ENCODE results near the gene CALHM2.
A peak's percentile ranks its signal among the peaks of the same experiment; 100 is the strongest.
"Not testable (repeated sequence)": the region's sequence is repeated elsewhere in the genome, so short reads cannot be mapped to it uniquely, and the experiment has no call there.

Gene CALHM2

DNA sequence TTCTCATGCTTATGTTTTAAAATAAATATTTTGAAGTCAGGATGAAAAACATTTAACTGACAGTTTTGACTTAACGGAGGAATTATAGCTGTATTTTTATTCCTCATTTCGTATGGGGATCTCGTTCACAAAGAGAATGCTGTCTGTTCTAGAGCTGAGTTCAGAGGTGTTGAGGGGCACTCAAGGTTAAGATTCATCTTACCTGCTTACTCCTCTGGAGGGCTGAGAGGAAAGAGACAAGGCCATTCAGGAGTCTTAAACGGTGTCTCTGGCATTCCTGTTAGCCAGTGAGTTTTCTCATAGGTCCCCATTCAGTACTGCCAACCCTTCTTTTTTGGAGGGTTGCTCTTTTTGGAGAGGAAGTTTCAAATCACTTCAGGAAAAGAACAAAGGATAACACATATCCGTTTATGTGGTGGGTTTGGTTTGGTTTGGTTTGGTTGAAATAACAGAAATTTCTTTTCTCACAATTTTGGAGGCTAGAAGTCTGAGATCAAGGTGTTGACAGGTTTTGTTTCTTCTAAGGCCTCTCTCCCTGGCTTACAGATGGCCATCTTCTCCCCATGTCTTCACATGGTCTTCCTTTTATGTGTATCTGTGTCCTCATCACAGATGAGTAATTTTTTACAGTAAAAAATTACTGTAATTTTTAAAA is 23.1 kb downstream of the CALHM2 start:
- Histone ChIP-seq H3K4me2 (peak overlapping the region; percentile 75), H3K27ac (peak overlapping the region; percentile 63), H4K20me1 (peaks cover 3% of the 10 kb centered on the region; the same call in 1 of the 2 replicates), H3K4me1 (peaks cover 40% of the 10 kb centered on the region), H3K4me3 (peak overlapping the region; percentile 32; the same call in 1 of the 2 replicates), H3K36me3 (peaks cover 89% of the 10 kb centered on the region), H3K9ac (peak overlapping the region; percentile 44; the same call in 1 of the 2 replicates), H3K27me3 (no peaks in the 10 kb centered on the region), H3K9me3 (no peaks in the 10 kb centered on the region)
- no peak for TF ChIP-seq Cebpa-rat (IDR thresholded peaks at IDR 0.05)

DNA sequence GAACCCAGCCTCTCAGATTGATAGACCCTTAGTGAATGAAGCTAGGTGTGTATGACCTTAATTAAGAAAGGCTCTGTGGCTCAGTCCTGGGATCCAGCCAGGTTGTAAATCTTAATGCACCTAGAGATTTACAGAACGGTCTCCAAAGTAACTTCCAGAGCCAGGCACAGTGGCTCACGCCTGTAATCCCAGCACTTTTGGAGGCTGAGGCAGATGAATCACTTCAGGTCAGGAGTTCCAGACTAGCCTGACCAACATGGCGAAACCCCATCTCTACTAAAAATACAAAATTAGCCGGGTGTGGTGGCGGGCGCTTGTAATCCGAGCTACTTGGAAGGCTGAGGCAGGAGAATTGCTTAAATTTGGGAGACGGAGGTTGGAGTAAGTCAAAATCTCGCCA is 24.3 kb downstream of the CALHM2 start:
- H3K9ac ChIP-seq = no peak overlapping the region
- H3K9me3 ChIP-seq = no peaks in the 10 kb centered on the region
- H3K36me3 ChIP-seq = peaks cover 89% of the 10 kb centered on the region
- H3K4me2 ChIP-seq = peak overlapping the region; percentile 75
- peaks cover 40% of the 10 kb centered on the region for H3K4me1 ChIP-seq
- no peak for TF ChIP-seq Cebpa-rat (IDR thresholded peaks at IDR 0.05)
- no peaks in the 10 kb centered on the region for H3K27me3 ChIP-seq
- H4K20me1 ChIP-seq = peaks cover 9% of the 10 kb centered on the region; the same call in 1 of the 2 replicates
- H3K4me3 ChIP-seq = no peak overlapping the region
- H3K27ac ChIP-seq = no peak overlapping the region

DNA sequence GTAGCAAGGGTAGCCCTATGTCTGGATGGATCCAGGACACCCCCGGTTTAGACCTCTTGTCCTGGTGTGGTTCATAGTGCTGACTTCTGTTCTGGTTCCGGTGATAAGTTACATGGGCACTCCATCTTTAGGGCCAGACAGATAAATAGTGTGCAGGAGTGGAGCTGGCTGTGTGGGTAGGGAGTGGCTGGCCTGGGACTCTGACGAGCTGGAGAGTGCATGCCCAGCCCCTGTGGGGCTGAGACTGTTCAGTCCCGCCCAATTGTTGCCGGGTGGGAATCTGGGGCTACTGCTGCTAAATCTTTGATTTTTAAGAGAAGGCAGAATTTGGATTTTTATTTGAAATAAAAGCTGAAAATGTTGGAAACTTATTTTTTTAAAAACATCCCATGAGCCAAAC is 28.4 kb downstream of the CALHM2 start:
- Histone ChIP-seq H3K4me3 (no peak overlapping the region), H3K27ac (no peak overlapping the region), H3K9me3 (no peaks in the 10 kb centered on the region), H3K4me2 (no peak overlapping the region), H3K36me3 (peaks cover 99% of the 10 kb centered on the region), H3K27me3 (no peaks in the 10 kb centered on the region), H4K20me1 (peaks cover 14% of the 10 kb centered on the region), H3K9ac (no peak overlapping the region), H3K4me1 (peaks cover 12% of the 10 kb centered on the region)
- no peak for TF ChIP-seq Cebpa-rat (IDR thresholded peaks at IDR 0.05)

DNA sequence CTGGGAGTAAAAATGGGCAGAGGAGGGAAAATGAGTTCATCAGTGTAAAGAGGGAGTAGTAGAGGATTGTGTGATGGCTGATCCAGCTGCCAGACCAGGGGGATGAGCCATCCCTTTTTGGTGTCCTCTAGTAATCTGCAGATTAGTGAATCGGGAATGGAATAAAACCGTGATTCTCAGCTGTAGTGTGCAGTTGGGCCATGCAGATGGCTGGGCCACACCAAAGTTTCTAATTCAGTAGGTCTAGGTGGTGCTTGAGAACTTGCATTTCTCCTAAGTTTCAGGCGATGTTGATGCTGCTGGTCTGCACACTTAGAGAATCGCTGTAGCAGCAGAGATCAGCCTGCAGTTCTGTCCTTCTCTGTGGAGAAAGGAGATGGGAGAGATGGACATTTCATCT is 33.1 kb downstream of the CALHM2 start:
- Histone ChIP-seq H3K4me1 (no peaks in the 10 kb centered on the region), H3K9me3 (no peaks in the 10 kb centered on the region), H3K4me2 (no peak overlapping the region), H3K9ac (no peak overlapping the region), H4K20me1 (peaks cover 48% of the 10 kb centered on the region), H3K27me3 (no peaks in the 10 kb centered on the region), H3K4me3 (no peak overlapping the region), H3K36me3 (peaks cover 100% of the 10 kb centered on the region), H3K27ac (no peak overlapping the region)
- TF ChIP-seq Cebpa-rat (IDR thresholded peaks at IDR 0.05) = no peak

DNA sequence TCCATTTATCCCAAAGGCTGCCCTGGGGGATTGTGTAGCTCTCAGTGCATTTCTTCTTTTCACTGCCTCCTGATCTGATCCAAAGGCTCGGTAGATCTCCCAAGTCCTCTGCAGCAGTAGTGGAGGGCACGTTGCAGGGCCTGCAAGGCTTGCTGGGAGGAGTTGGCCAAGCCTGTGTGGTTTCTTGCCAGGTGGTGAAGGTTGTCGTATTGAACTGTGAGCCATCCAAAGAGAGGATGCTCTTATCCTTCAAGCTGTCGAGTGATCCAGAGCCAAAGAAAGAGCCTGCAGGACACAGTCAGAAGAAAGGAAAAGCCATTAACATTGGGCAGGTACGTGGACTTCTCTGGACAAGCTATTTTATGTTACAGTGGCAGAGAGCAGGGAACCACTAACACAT is 34.6 kb downstream of the CALHM2 start:
- TF ChIP-seq Cebpa-rat (IDR thresholded peaks at IDR 0.05) = no peak
- Histone ChIP-seq H3K4me3 (no peak overlapping the region), H3K4me1 (no peaks in the 10 kb centered on the region), H4K20me1 (peaks cover 49% of the 10 kb centered on the region), H3K27me3 (no peaks in the 10 kb centered on the region), H3K9ac (no peak overlapping the region), H3K9me3 (no peaks in the 10 kb centered on the region), H3K4me2 (no peak overlapping the region), H3K36me3 (peaks cover 100% of the 10 kb centered on the region), H3K27ac (no peak overlapping the region)

DNA sequence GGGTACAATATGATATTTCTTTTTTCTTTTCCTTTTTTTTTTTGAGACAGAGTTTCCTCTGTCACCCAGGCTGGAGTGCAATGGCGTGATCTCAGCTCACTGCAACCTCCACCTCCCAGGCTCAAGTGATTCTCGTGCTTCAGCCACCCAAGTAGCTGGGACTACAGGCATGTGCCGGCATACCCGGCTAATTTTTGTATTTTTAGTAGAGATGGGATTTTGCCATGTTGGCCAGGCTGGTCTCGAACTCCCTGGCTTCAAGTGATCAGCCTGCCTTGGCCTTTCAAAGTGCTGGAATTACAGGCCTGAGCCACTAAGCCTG is 35.1 kb downstream of the CALHM2 start:
- not testable (repeated sequence) for H3K27ac ChIP-seq, H3K9me3 ChIP-seq, H3K4me1 ChIP-seq, H3K9ac ChIP-seq, H3K4me3 ChIP-seq, H3K27me3 ChIP-seq, H3K4me2 ChIP-seq
- Histone ChIP-seq H3K36me3 (peaks cover 100% of the 10 kb centered on the region), H4K20me1 (peaks cover 50% of the 10 kb centered on the region)

DNA sequence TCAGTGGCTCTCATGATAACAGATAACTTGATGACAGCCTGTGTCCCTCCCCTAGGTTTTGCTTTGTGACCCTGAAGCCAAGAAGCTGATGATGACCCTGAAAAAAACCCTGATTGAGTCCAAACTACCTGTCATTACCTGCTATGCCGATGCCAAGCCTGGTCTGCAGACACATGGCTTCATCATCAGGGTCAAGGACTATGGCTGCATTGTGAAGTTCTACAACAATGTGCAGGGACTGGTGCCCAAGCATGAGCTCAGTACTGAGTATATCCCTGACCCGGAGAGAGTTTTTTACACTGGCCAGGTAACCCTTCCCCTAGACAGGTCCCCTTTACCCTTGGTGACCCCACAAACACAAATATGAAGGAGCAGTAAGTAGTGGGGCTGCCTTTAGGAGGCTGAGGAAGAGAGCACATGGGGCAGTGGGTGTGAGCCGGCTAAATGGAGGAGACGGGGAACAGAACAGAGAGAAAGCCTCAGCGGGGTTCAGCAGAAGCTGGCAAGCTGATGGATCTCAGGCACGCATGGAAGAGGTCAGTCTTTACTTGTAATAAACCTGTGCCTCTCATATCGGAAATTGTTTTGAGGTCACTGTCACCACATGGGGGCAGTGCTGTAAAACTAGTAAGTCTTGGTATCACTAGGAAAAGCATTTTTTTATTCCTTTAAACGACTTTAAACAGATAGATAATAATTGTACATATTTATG is 35.6 kb downstream of the CALHM2 start:
- no peaks in the 10 kb centered on the region for H3K9me3 ChIP-seq
- TF ChIP-seq Cebpa-rat (IDR thresholded peaks at IDR 0.05) = no peak
- H3K4me3 ChIP-seq = no peak overlapping the region
- no peak overlapping the region for H3K9ac ChIP-seq
- H4K20me1 ChIP-seq = peaks cover 50% of the 10 kb centered on the region
- H3K27me3 ChIP-seq = no peaks in the 10 kb centered on the region
- peaks cover 100% of the 10 kb centered on the region for H3K36me3 ChIP-seq
- no peak overlapping the region for H3K4me2 ChIP-seq
- no peak overlapping the region for H3K27ac ChIP-seq
- no peaks in the 10 kb centered on the region for H3K4me1 ChIP-seq

DNA sequence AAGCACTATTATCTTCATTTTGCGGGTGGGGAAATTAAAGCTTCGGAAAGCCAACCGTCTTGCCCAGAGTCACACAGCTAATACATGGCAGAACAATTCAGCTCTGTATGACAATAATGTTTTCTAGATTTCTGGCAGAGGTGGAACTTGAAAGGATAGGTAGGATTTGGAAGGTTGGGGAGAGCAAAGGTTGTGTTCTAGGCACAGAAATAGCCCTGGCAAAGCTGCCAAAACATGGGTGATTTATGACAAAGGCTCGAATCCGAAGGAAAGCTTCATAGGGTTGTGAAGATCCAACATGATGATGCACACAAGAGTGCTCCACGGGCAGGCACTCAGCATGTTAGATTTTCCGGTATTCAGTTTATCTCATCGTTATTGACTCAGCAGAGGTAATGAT is 36.6 kb downstream of the CALHM2 start:
- Histone ChIP-seq H3K36me3 (peaks cover 100% of the 10 kb centered on the region), H3K4me3 (no peak overlapping the region), H3K9me3 (no peaks in the 10 kb centered on the region), H3K27ac (no peak overlapping the region), H3K9ac (no peak overlapping the region; the same call in 1 of the 2 replicates), H3K4me2 (no peak overlapping the region), H3K4me1 (no peaks in the 10 kb centered on the region), H4K20me1 (peaks cover 50% of the 10 kb centered on the region), H3K27me3 (no peaks in the 10 kb centered on the region)
- TF ChIP-seq Cebpa-rat (IDR thresholded peaks at IDR 0.05) = no peak

DNA sequence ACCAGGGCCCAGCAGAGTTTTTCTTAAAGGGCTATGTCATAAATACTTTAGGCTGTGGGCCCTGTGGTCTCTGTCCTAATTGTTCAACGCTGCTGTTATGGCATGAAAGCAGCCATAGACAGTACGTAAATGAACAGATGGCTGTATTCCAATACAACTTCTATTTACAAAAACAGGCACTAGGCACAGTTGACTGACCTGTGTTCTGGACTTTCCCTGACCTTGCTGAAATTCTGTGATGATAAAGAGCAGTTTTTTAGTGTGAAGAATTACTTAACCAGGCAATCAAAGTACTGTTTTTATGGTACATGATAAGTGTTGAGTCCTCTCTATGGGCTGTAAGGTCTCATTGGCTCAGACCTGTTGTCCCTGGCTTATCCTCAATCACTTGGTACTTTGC is 38.6 kb downstream of the CALHM2 start:
- TF ChIP-seq Cebpa-rat (IDR thresholded peaks at IDR 0.05) = no peak
- H3K4me3 ChIP-seq = no peak overlapping the region
- no peak overlapping the region for H3K9ac ChIP-seq
- no peaks in the 10 kb centered on the region for H3K4me1 ChIP-seq
- H3K4me2 ChIP-seq = no peak overlapping the region
- H3K27me3 ChIP-seq = no peaks in the 10 kb centered on the region
- peaks cover 49% of the 10 kb centered on the region for H4K20me1 ChIP-seq
- H3K36me3 ChIP-seq = peaks cover 99% of the 10 kb centered on the region
- no peak overlapping the region for H3K27ac ChIP-seq
- no peaks in the 10 kb centered on the region for H3K9me3 ChIP-seq

DNA sequence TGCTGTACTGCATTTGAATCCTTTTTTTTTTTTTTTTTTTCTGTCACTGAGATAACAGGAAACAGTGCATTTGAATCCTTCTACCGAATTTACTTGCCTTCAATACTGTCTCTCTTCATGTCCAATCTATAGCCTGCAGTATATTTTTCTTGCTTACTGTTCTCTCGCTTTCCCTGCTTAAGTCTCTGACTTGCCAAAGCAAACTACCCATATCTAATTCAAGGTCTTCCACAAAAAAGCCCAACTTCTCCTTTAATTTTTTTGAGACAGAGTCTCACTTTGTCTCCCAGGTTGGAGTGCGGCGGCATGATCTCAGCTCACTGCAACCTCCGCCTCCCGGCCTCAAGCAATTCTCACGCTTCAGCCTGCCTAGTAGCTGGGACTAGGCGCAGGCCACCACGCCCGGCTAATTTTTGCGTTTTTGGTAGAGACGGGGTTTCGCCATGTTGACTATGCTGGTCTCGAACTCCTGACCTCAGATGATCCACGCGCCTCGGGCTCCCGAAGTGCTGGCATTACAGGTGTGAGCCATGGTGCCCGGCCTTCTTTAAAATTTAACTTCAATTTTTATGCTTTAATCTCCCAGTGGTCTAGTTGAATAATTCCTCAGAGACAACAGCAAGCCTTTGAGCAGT is 54.9 kb downstream of the CALHM2 start:
- Histone ChIP-seq H3K27ac (peak overlapping the region; percentile 86), H3K36me3 (peaks cover 59% of the 10 kb centered on the region), H3K4me1 (peaks cover 47% of the 10 kb centered on the region), H4K20me1 (peaks cover 38% of the 10 kb centered on the region; the same call in 1 of the 2 replicates), H3K9me3 (no peaks in the 10 kb centered on the region), H3K4me3 (peak overlapping the region; percentile 77), H3K27me3 (no peaks in the 10 kb centered on the region), H3K9ac (peak overlapping the region; percentile 82), H3K4me2 (peak overlapping the region; percentile 79)
- no peak for TF ChIP-seq Cebpa-rat (IDR thresholded peaks at IDR 0.05)
